Spleen (tissue), 11 donors: ENCODE data around the gene PSMB2. TPM values are rescaled to one million over a fixed set of nuclear protein-coding genes. Genes with fewer than 3 reads are reported as not detected.

Source experiments
- DNase-seq: peaks from one replicate; pipeline ENCODE4 v3.0.0-alpha.2; 2020
- H3K27ac ChIP-seq, 8 donors: fragments of 200-600 bp; sonication (generic) in 7 of 8; 1 replicate in 4 of 8; 2 replicates in 4 of 8; pipeline versions ENCODE4 v1.5.0 to v1.8.0; 2016 to 2021; ENCODE audit warnings: inconsistent platforms in 4 of 8, mild to moderate bottlenecking in 4 of 8, moderate library complexity in 1 of 8
- H3K27me3 ChIP-seq, 7 donors: fragments of 200-600 bp; sonication (generic) in 6 of 7; replicated peaks in 1 of 7; 1 replicate in 4 of 7; 2 replicates in 3 of 7; pipeline versions ENCODE4 v1.5.0 to v1.8.0; 2016 to 2021; ENCODE audit warnings: inconsistent platforms in 3 of 7, mild to moderate bottlenecking in 1 of 7
- H3K36me3 ChIP-seq, 6 donors: fragments of 200-600 bp; sonication (generic) in 5 of 6; 1 replicate in 4 of 6; 2 replicates in 2 of 6; pipeline versions ENCODE4 v1.5.0 to v1.8.0; 2016 to 2021; ENCODE audit warnings: inconsistent platforms in 2 of 6
- H3K4me1 ChIP-seq, 6 donors: fragments of 200-600 bp; sonication (generic) in 5 of 6; 1 replicate in 3 of 6; 2 replicates in 3 of 6; pipeline versions ENCODE4 v1.5.0 to v1.8.0; 2016 to 2021; ENCODE audit warnings: inconsistent platforms in 3 of 6
- H3K4me3 ChIP-seq, 8 donors: fragments of 200-600 bp; sonication (generic) in 7 of 8; 1 replicate in 4 of 8; 2 replicates in 4 of 8; pipeline versions ENCODE4 v1.5.0 to v1.8.0; 2016 to 2021; ENCODE audit warnings: inconsistent platforms in 4 of 8, mild to moderate bottlenecking in 4 of 8, moderate library complexity in 2 of 8
- H3K9me3 ChIP-seq, 8 donors: fragments of 200-600 bp; sonication (generic) in 7 of 8; 1 replicate in 4 of 8; 2 replicates in 4 of 8; pipeline versions ENCODE4 v1.5.0 to v1.8.0; 2016 to 2021; ENCODE audit warnings: inconsistent platforms in 4 of 8
- CTCF ChIP-seq, 11 experiments: fragments of 200-600 bp in 7 of 11; fragments of 450-650 bp in 4 of 11; sonication (generic) in 4 of 11; IDR thresholded peaks in 8 of 11; conservative IDR thresholded peaks in 3 of 11; 1 replicate in 7 of 11; 2 replicates in 4 of 11; pipeline versions ENCODE4 v1.4.0 to v1.8.0; 2016 to 2021; ENCODE audit warnings: antibody characterized with exemption in 11 of 11, inconsistent platforms in 4 of 11, mild to moderate bottlenecking in 1 of 11
- POLR2A ChIP-seq, 3 donors: fragments of 450-650 bp; IDR thresholded peaks; one replicate each; pipeline ENCODE4 v1.5.1; 2017; ENCODE audit warnings: antibody characterized with exemption in 3 of 3, mild to moderate bottlenecking in 1 of 3
- POLR2AphosphoS5 ChIP-seq, 3 donors: sonication (generic); formaldehyde crosslinking; IDR thresholded peaks; one replicate each; pipeline ENCODE4 v1.5.1; 2017; ENCODE audit warnings: antibody characterized with exemption in 3 of 3
- WGBS, 5 donors: extraction: QIAGEN DNeasy Blood & Tissue Kit in 3 of 5; methylation state at CpG; one replicate each; pipeline versions ENCODE4 v1.1.5 to v1.1.7; 2013 to 2018; 5-methylcytosine and 5-hydroxymethylcytosine counted together
- intact Hi-C: fragments of 100-400 bp; cut with DNase I; formaldehyde crosslinking; loops from one replicate; pipeline ENCODE4 v1.15.0; 2023; ENCODE audit warnings: low total_unique reads
- polyA plus RNA-seq, 3 donors: library from polyadenylated mRNA; stranded (reverse); fragments of 200-250 nt; gene quantifications; one replicate each; pipeline ENCODE4 v1.2.1, GENCODE V29; 2013
- total RNA-seq, 7 donors: library from RNA; depleted of rRNA in 3 of 7; stranded (reverse); fragments of >200 nt in 3 of 7; fragmentation: NEBNext Ultra II Directional in 4 of 7; extraction: Animal tissue kit (Norgen Biotek cat#: 25700) in 4 of 7; gene quantifications; one replicate each; pipeline versions ENCODE4 v1.1.0 to v1.2.1, GENCODE V29; 2016 to 2021
- donor health status: healthy with polysubstance abuse.
- donor health status: DM: no; HTN: no; CAD: no; lungs with moderate emphysema.
- donor health status: DM: no; HTN: no; CAD: no.
- donor health status: Bipolar disorder and iron deficiency.
- donor health status: healthy.
- donor health status: DM: no; HTN: no; CAD: no.
- donor health status: DM: yes; HTN: yes; CAD: no.

The PSMB2 gene
- total and polyA plus RNA-seq, 10 donors = 20.7 to 49.2 (median 45.1) TPM

GRCh38 chr1:35564884-35565741 is 76.2 kb downstream of the PSMB2 start:
- H3K4me3 ChIP-seq = no peak overlapping the region
- no peaks in the 10 kb centered on the region for H3K9me3 ChIP-seq
- H3K27me3 ChIP-seq = no peaks in the 10 kb centered on the region
- intact Hi-C loops = loop anchor here (5.0 kb wide), 2 partner anchors 113 to 207 kb away; no protein-coding TSS in a partner anchor
- H3K36me3 ChIP-seq = peaks cover 0 to 68% (median 7%) of the 10 kb centered on the region in 6 donors
- TF ChIP-seq CTCF (IDR thresholded peaks at IDR 0.05 in 8 of 11, conservative IDR thresholded peaks at IDR 0.05 in 3 of 11) = peak in 6 of 11 experiments; percentile 3 to 61 (median 42)
- TF ChIP-seq POLR2AphosphoS5 (IDR thresholded peaks at IDR 0.05) = peak in 1 of 3 donors; percentile 25
- TF ChIP-seq POLR2A (IDR thresholded peaks at IDR 0.05) = no peak
- H3K27ac ChIP-seq = no peak overlapping the region
- 81 to 94% (median 90%) methylated on average over 10 to 28 of the region's 28 CpGs for WGBS, 5 donors
- DNase-seq = peak; percentile 75
- H3K4me1 ChIP-seq = peaks cover 0 to 53% (median 9%) of the 10 kb centered on the region in 6 donors

DNA sequence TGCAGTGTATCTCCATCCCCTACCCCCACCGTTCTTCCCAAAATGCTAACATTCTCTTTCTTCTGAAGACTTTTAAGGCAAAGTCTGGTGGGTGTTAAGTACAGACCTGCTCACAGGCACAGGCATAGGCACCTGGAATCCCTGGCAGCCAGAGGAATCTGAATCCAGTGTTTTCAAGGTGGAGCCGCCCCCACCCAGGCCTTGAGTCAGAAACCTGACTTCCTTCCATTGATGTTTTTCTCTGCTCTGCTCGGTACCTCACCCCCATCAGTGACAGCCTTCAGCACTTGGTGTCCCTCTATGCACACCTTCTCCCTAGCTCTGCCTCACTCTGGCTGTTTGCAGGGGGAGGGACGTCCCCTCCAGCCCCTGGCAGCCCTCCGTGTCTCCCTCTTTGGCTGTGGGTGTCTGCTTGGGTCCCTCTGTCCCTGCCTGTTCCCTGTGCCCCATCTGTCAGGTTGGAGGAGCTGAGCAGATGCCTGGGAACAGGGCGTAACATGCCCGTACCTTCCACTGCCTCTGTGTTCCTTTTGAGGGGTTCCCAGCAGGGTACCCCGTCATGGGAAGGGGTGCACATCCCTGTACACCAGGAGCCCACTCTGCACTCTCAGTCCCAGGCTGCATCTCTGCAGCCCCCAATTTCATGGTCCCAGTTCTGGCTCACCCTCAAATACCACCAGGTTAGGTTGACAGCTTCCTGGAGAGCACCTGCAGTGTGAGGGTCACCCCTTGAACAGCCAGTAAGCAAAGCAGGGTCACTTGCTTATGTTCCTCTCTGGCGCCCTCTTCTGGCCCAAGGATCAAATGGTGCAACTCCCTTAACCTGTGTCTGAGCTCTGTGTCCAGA is 77.1 kb downstream of the PSMB2 start:
- H3K27me3 ChIP-seq = no peaks in the 10 kb centered on the region
- 77 to 82% (median 77%) methylated on average over 9 of the region's 9 CpGs for WGBS, 5 donors
- intact Hi-C loops = loop anchor here (5.0 kb wide), 1 partner anchor 112 kb away; no protein-coding TSS in a partner anchor
- H3K27ac ChIP-seq = no peak overlapping the region
- H3K9me3 ChIP-seq = no peaks in the 10 kb centered on the region
- TF ChIP-seq CTCF (IDR thresholded peaks at IDR 0.05 in 8 of 11, conservative IDR thresholded peaks at IDR 0.05 in 3 of 11) (peak; percentile 55 to 92 (median 79)), POLR2A (IDR thresholded peaks at IDR 0.05) (no peak), POLR2AphosphoS5 (IDR thresholded peaks at IDR 0.05) (peak in 1 of 3 donors; percentile 25)
- peaks cover 0 to 68% (median 7%) of the 10 kb centered on the region in 6 donors for H3K36me3 ChIP-seq
- H3K4me3 ChIP-seq = no peak overlapping the region
- H3K4me1 ChIP-seq = peaks cover 0 to 62% (median 12%) of the 10 kb centered on the region in 6 donors
- DNase-seq = peak; percentile 89

DNA sequence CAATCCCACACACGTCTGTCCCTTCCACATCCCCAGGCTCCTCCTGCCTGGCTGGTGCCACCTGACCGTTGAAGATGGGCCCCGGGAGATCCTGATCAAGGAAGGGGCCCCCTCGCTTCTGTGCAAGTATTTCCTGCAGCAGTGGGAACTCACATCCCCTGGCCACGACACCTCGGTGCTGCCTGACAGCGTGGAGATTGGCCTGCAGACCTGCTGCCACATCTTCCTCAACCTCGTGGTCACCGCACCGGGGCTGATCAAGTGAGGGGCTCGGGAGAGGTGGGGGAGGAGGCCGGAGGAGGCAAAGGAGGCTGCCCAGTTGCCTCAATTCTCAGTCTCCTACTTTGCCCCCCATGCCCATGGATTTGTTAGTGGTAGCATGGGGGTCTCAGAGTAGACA is 78.2 kb downstream of the PSMB2 start:
- Histone ChIP-seq H3K27me3 (no peaks in the 10 kb centered on the region), H3K4me1 (peaks cover 0 to 65% (median 19%) of the 10 kb centered on the region in 6 donors), H3K9me3 (no peaks in the 10 kb centered on the region), H3K4me3 (no peak overlapping the region), H3K36me3 (peaks cover 0 to 68% (median 7%) of the 10 kb centered on the region in 6 donors), H3K27ac (no peak overlapping the region)
- TF ChIP-seq POLR2A (IDR thresholded peaks at IDR 0.05) (no peak), POLR2AphosphoS5 (IDR thresholded peaks at IDR 0.05) (peak in 1 of 3 donors; percentile 12)
- intact Hi-C loops = loop anchor here (5.0 kb wide), 1 partner anchor 111 kb away; no protein-coding TSS in a partner anchor
- DNase-seq = peak; percentile 59
- 24 to 65% (median 36%) methylated on average over 9 to 12 of the region's 12 CpGs for WGBS, 5 donors

- Histone ChIP-seq H3K4me1 (peaks cover 0 to 70% (median 23%) of the 10 kb centered on the region in 6 donors), H3K27me3 (no peaks in the 10 kb centered on the region), H3K27ac (no peak overlapping the region), H3K36me3 (peaks cover 0 to 66% (median 7%) of the 10 kb centered on the region in 6 donors), H3K4me3 (no peak overlapping the region), H3K9me3 (no peaks in the 10 kb centered on the region)
- DNase-seq = peak; percentile 51
- intact Hi-C loops = loop anchor here (5.0 kb wide), 1 partner anchor 110 kb away; no protein-coding TSS in a partner anchor
- 74 to 90% (median 82%) methylated on average over 9 to 15 of the region's 15 CpGs for WGBS, 5 donors
- TF ChIP-seq POLR2AphosphoS5 (IDR thresholded peaks at IDR 0.05) = no peak
- no peak for TF ChIP-seq POLR2A (IDR thresholded peaks at IDR 0.05)
- TF ChIP-seq CTCF (IDR thresholded peaks at IDR 0.05 in 8 of 11, conservative IDR thresholded peaks at IDR 0.05 in 3 of 11) = no peak
Observed at GRCh38 chr1:35561972-35562680, 79.2 kb downstream of the PSMB2 start.
